GM23338 (cell line): ENCODE measurements around the gene NCAN. TPM values are rescaled to one million over a fixed set of nuclear protein-coding genes. Genes with fewer than 3 reads are reported as not detected.
A peak's percentile ranks its signal among the peaks of the same experiment; 100 is the strongest.

Experiments
- ATAC-seq: fragments of 200-7000 bp; cut with Tn5 transposase; 3 replicates; pipeline ENCODE4 v1.9.1; 2020
- DNase-seq: peaks from one replicate; pipeline ENCODE4 v3.0.0-alpha.2; 2015; ENCODE audit warnings: low spot score
- H2AFZ ChIP-seq: fragments of 200-600 bp; sonication (generic); 2 replicates; pipeline ENCODE4 v1.8.0; 2016; ENCODE audit warnings: antibody characterized with exemption, mild to moderate bottlenecking, moderate library complexity
- H3F3A ChIP-seq: fragments of 200-600 bp; sonication (generic); replicated peaks from 2 replicates; pipeline ENCODE4 v1.8.0; 2017; ENCODE audit warnings: antibody characterized with exemption, mixed run types, low read depth
- H3K27ac ChIP-seq: fragments of 200-600 bp; sonication (generic); 2 replicates; pipeline ENCODE4 v1.6.1; 2016; ENCODE audit warnings: low read depth
- H3K27me3 ChIP-seq: fragments of 200-600 bp; sonication (generic); 2 replicates; pipeline ENCODE4 v1.8.0; 2016; ENCODE audit warnings: mild to moderate bottlenecking, mixed run types, moderate library complexity; ENCODE audit not compliant: insufficient read depth
- H3K36me3 ChIP-seq: fragments of 200-600 bp; sonication (generic); 2 replicates; pipeline ENCODE4 v1.8.0; 2016; ENCODE audit warnings: mild to moderate bottlenecking; ENCODE audit not compliant: insufficient read depth
- H3K4me1 ChIP-seq: fragments of 200-600 bp; sonication (generic); 2 replicates; pipeline ENCODE4 v1.8.0; 2016; ENCODE audit warnings: mild to moderate bottlenecking, moderate library complexity; ENCODE audit not compliant: insufficient read depth
- H3K4me2 ChIP-seq: fragments of 200-600 bp; sonication (generic); 2 replicates; pipeline ENCODE4 v1.7.1; 2017; ENCODE audit warnings: mixed run types
- H3K4me3 ChIP-seq: fragments of 200-600 bp; sonication (generic); 2 replicates; pipeline ENCODE4 v1.6.1; 2016; ENCODE audit warnings: mixed run types
- H3K79me2 ChIP-seq: fragments of 200-600 bp; sonication (generic); replicated peaks from 2 replicates; pipeline ENCODE4 v1.8.0; 2017; ENCODE audit warnings: mild to moderate bottlenecking; ENCODE audit not compliant: insufficient read depth
- H3K9me2 ChIP-seq: fragments of 200-600 bp; sonication (generic); 2 replicates; pipeline ENCODE4 v1.8.0; 2017; ENCODE audit not compliant: insufficient read depth
- H4K20me1 ChIP-seq: fragments of 200-600 bp; sonication (generic); replicated peaks from 2 replicates; pipeline ENCODE4 v1.8.0; 2017; ENCODE audit warnings: mild to moderate bottlenecking; ENCODE audit not compliant: insufficient read depth
- H3K27ac Mint-ChIP-seq: 2 replicates; pipeline ENCODE4 v1.8.0; 2020; ENCODE audit warnings: inconsistent platforms, mild to moderate bottlenecking, moderate library complexity, mixed read lengths
- H3K27me3 Mint-ChIP-seq: 3 replicates; pipeline ENCODE4 v1.8.0; 2022; ENCODE audit warnings: low read depth, mild to moderate bottlenecking, moderate library complexity, mixed read lengths, inconsistent platforms; ENCODE audit not compliant: insufficient read depth, poor library complexity
- H3K36me3 Mint-ChIP-seq: 3 replicates; pipeline ENCODE4 v1.8.0; 2021; ENCODE audit warnings: low read depth, mild to moderate bottlenecking, inconsistent platforms, moderate library complexity, mixed read lengths
- H3K4me1 Mint-ChIP-seq: 3 replicates; pipeline ENCODE4 v1.8.0; 2020; ENCODE audit warnings: mild to moderate bottlenecking, inconsistent platforms, mixed read lengths
- H3K4me3 Mint-ChIP-seq: 3 replicates; pipeline ENCODE4 v1.8.0; 2021; ENCODE audit warnings: moderate library complexity, mild to moderate bottlenecking, inconsistent platforms, mixed read lengths
- H3K9me3 Mint-ChIP-seq: 3 replicates; pipeline ENCODE4 v1.8.0; 2020; ENCODE audit warnings: moderate library complexity, mild to moderate bottlenecking, inconsistent platforms, mixed read lengths
- CREB1 ChIP-seq: fragments of 250-450 bp; sonication (Bioruptor Pico); IDR thresholded peaks from 2 replicates; pipeline ENCODE4 v1.5.0; 2020; ENCODE audit warnings: low read depth, mild to moderate bottlenecking, moderate library complexity
- JUNB ChIP-seq: IDR thresholded peaks from one replicate; pipeline ENCODE4 v1.6.1; 2016; ENCODE audit warnings: antibody characterized with exemption; ENCODE audit not compliant: unreplicated experiment
- NANOG ChIP-seq: IDR thresholded peaks from 2 replicates; pipeline ENCODE4 v1.6.1; 2016; ENCODE audit warnings: antibody characterized with exemption, borderline replicate concordance
- POLR2AphosphoS5 ChIP-seq: IDR thresholded peaks from 2 replicates; pipeline ENCODE4 v1.6.1; 2016; ENCODE audit warnings: antibody characterized with exemption, low read depth
- STAT1 ChIP-seq: IDR thresholded peaks from one replicate; pipeline ENCODE4 v1.6.1; 2016; ENCODE audit warnings: antibody characterized with exemption; ENCODE audit not compliant: unreplicated experiment
- ZNF114 ChIP-seq: fragments of 250-450 bp; sonication (Bioruptor Pico); IDR thresholded peaks from 2 replicates; pipeline ENCODE4 v1.5.0; 2020; ENCODE audit warnings: mild to moderate bottlenecking, moderate library complexity
- ZNF331 ChIP-seq: fragments of 250-450 bp; sonication (Bioruptor Pico); IDR thresholded peaks from 2 replicates; pipeline ENCODE4 v1.5.0; 2020; ENCODE audit warnings: low read depth, mild to moderate bottlenecking, moderate library complexity
- polyA plus RNA-seq: library from polyadenylated mRNA; unstranded; fragments of >200 nt; fragmentation: Nextera tagmentation; extraction: Ambion mirVana; gene quantifications from 2 replicates; pipeline ENCODE4 v1.2.1, GENCODE V29; 2016
- total RNA-seq: library from RNA; depleted of rRNA; stranded (reverse); fragments of >200 nt; shearing (Covaris generic); gene quantifications from 2 replicates; pipeline ENCODE4 v1.2.3, GENCODE V29; 2014
- TF ChIP-seq, protein P1 (sequence below), 2 experiments: fragments of 200-600 bp in 1 of 2; sonication (generic) in 1 of 2; conservative IDR thresholded peaks; 2 replicates each; pipeline versions ENCODE4 v1.5.1 to v1.6.1; 2016 to 2017; ENCODE audit warnings: antibody characterized with exemption in 2 of 2, low read depth in 2 of 2, mild to moderate bottlenecking in 2 of 2, moderate library complexity in 1 of 2
- TF ChIP-seq, protein P2 (sequence below): IDR thresholded peaks from one replicate; pipeline ENCODE4 v1.6.1; 2018; ENCODE audit warnings: antibody characterized with exemption; ENCODE audit not compliant: unreplicated experiment

NCAN gene
- total and polyA plus RNA-seq, 2 experiments from 2014 or later: 1.8 to 9.4 TPM

DNA sequence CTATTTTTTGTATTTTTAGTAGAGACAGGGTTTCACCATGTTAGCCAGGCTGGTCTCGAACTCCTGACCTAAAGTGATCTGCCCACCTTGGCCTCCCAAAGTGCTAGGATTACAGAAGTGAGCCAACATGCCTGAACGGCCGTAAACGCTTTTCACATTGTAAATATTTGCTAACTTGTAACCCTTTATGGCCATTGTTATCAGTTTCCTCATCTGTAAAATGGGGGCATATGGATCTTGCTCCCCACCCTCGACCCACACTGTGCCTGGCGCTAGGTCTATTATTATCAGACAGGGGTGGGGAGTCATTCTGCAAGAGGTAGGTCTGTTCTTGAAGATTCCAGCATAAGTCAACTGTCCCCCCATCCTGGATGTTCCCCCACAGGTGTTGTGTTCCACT lies 11.9 kb downstream of the NCAN start:
- Mint-ChIP-seq H3K4me3 (no peak overlapping the region), H3K4me1 (peaks cover 3% of the 10 kb centered on the region), H3K27ac (no peak overlapping the region), H3K9me3 (peaks cover 3% of the 10 kb centered on the region; the same call in 2 of the 3 replicates), H3K27me3 (peaks cover 22% of the 10 kb centered on the region), H3K36me3 (no peaks in the 10 kb centered on the region)
- TF ChIP-seq STAT1 (no peak), ZNF331 (CRISPR knock-in tag) (no peak), JUNB (no peak)
- Histone ChIP-seq H3K27ac (no peak overlapping the region), H3K9me2 (no peaks in the 10 kb centered on the region), H3K4me3 (no peak overlapping the region), H2AFZ (no peak overlapping the region), H3K4me2 (no peak overlapping the region), H3K27me3 (peaks cover 15% of the 10 kb centered on the region), H4K20me1 (no peaks in the 10 kb centered on the region), H3K79me2 (no peaks in the 10 kb centered on the region), H3K4me1 (peaks cover 5% of the 10 kb centered on the region; the same call in 1 of the 2 replicates), H3K36me3 (no peaks in the 10 kb centered on the region), H3F3A (peaks cover 12% of the 10 kb centered on the region)
- no peak for ATAC-seq
- DNase-seq: no peak

DNA sequence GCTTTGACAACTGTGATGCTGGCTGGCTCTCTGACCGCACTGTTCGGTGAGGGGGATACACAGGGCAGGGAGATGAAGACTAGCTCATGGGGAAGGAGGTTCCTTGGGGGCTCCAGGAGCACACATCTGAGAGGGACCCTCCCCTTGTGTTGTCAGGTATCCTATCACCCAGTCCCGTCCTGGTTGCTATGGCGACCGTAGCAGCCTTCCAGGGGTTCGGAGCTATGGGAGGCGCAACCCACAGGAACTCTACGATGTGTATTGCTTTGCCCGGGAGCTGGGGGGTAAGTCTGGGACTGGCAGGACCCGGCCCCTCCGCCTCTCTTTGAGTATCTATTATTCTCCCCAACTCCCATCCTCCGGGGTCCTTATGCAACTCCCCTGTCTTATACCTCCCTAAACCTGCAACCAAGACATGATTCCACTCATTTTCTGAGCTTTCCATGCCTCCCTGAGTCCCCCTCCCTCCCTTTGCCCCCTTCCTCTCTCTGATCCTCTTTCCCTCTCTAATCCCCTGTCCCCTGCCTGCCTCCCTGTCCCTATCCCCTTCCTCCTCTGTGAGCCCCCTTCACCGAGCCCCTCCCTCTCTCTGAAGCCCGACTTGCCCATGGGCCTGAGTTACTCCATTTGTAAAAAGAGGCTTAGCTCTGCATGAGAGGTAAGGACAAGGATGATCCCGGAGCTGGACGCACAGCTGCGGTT lies 12.5 kb downstream of the NCAN start:
- no peak for DNase-seq
- TF ChIP-seq ZNF114 (CRISPR knock-in tag): no peak
- Mint-ChIP-seq H3K27ac (no peak overlapping the region), H3K4me1 (peaks cover 3% of the 10 kb centered on the region), H3K4me3 (peak overlapping the region; percentile 64), H3K9me3 (peaks cover 3% of the 10 kb centered on the region; the same call in 2 of the 3 replicates), H3K27me3 (peaks cover 25% of the 10 kb centered on the region), H3K36me3 (no peaks in the 10 kb centered on the region)
- peak overlapping the region; percentile 88 for H3K4me2 ChIP-seq
- H3K4me3 ChIP-seq: peak overlapping the region; percentile 58
- H3K36me3 ChIP-seq: no peaks in the 10 kb centered on the region
- H3K4me1 ChIP-seq: peaks cover 5% of the 10 kb centered on the region; the same call in 1 of the 2 replicates
- ATAC-seq: no peak; the same call in 2 of the 3 replicates
- H2AFZ ChIP-seq: peak overlapping the region; percentile 95
- H3K27ac ChIP-seq: no peak overlapping the region
- H3F3A ChIP-seq: peaks cover 12% of the 10 kb centered on the region
- H3K9me2 ChIP-seq: no peaks in the 10 kb centered on the region
- H4K20me1 ChIP-seq: no peaks in the 10 kb centered on the region
- peaks cover 15% of the 10 kb centered on the region for H3K27me3 ChIP-seq
- H3K79me2 ChIP-seq: no peaks in the 10 kb centered on the region

DNA sequence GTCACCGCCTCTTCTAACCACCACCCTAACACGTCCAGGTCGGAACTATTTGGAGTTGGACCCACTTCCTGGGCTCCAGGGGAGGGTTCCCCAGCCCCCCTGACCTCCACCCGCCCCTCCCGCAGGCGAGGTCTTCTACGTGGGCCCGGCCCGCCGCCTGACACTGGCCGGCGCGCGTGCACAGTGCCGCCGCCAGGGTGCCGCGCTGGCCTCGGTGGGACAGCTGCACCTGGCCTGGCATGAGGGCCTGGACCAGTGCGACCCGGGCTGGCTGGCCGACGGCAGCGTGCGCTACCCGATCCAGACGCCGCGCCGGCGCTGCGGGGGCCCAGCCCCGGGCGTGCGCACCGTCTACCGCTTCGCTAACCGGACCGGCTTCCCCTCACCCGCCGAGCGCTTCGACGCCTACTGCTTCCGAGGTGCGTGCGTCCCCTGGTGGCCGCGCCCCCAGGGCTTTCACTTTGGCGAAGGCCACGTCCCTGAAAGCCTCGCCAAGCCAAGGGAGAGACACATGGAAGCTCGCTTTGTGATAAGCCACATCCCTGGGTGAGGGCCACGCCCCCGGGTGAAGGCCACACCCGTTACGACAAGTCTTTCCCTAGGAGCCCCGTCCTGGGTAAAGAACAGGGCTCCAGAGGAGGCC lies 13.2 kb downstream of the NCAN start:
- peaks cover 12% of the 10 kb centered on the region for H3F3A ChIP-seq
- no peaks in the 10 kb centered on the region for H3K36me3 ChIP-seq
- no peak overlapping the region for H3K27ac ChIP-seq
- peak overlapping the region; percentile 95 for H2AFZ ChIP-seq
- Mint-ChIP-seq H3K27ac (no peak overlapping the region), H3K27me3 (peaks cover 25% of the 10 kb centered on the region), H3K36me3 (no peaks in the 10 kb centered on the region), H3K4me1 (peaks cover 3% of the 10 kb centered on the region), H3K9me3 (peaks cover 3% of the 10 kb centered on the region; the same call in 2 of the 3 replicates), H3K4me3 (peak overlapping the region; percentile 70)
- peak; percentile 96 for DNase-seq
- no peaks in the 10 kb centered on the region for H3K79me2 ChIP-seq
- no peaks in the 10 kb centered on the region for H3K9me2 ChIP-seq
- H3K27me3 ChIP-seq: peaks cover 15% of the 10 kb centered on the region
- ATAC-seq: peak; percentile 93
- TF ChIP-seq, protein P1, sequence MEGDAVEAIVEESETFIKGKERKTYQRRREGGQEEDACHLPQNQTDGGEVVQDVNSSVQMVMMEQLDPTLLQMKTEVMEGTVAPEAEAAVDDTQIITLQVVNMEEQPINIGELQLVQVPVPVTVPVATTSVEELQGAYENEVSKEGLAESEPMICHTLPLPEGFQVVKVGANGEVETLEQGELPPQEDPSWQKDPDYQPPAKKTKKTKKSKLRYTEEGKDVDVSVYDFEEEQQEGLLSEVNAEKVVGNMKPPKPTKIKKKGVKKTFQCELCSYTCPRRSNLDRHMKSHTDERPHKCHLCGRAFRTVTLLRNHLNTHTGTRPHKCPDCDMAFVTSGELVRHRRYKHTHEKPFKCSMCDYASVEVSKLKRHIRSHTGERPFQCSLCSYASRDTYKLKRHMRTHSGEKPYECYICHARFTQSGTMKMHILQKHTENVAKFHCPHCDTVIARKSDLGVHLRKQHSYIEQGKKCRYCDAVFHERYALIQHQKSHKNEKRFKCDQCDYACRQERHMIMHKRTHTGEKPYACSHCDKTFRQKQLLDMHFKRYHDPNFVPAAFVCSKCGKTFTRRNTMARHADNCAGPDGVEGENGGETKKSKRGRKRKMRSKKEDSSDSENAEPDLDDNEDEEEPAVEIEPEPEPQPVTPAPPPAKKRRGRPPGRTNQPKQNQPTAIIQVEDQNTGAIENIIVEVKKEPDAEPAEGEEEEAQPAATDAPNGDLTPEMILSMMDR (conservative IDR thresholded peaks at IDR 0.05; ENCODE audit: low read depth in 2 of 2): peak; percentile 70 to 95
- TF ChIP-seq POLR2AphosphoS5 (peak; percentile 33; the same call in 1 of the 2 replicates), CREB1 (CRISPR knock-in tag) (peak; percentile 54; the same call in 1 of the 2 replicates), NANOG (no peak)
- TF ChIP-seq, protein P2, sequence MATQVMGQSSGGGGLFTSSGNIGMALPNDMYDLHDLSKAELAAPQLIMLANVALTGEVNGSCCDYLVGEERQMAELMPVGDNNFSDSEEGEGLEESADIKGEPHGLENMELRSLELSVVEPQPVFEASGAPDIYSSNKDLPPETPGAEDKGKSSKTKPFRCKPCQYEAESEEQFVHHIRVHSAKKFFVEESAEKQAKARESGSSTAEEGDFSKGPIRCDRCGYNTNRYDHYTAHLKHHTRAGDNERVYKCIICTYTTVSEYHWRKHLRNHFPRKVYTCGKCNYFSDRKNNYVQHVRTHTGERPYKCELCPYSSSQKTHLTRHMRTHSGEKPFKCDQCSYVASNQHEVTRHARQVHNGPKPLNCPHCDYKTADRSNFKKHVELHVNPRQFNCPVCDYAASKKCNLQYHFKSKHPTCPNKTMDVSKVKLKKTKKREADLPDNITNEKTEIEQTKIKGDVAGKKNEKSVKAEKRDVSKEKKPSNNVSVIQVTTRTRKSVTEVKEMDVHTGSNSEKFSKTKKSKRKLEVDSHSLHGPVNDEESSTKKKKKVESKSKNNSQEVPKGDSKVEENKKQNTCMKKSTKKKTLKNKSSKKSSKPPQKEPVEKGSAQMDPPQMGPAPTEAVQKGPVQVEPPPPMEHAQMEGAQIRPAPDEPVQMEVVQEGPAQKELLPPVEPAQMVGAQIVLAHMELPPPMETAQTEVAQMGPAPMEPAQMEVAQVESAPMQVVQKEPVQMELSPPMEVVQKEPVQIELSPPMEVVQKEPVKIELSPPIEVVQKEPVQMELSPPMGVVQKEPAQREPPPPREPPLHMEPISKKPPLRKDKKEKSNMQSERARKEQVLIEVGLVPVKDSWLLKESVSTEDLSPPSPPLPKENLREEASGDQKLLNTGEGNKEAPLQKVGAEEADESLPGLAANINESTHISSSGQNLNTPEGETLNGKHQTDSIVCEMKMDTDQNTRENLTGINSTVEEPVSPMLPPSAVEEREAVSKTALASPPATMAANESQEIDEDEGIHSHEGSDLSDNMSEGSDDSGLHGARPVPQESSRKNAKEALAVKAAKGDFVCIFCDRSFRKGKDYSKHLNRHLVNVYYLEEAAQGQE: peak; percentile 4
- peak overlapping the region; percentile 88 for H3K4me2 ChIP-seq
- peaks cover 5% of the 10 kb centered on the region; the same call in 1 of the 2 replicates for H3K4me1 ChIP-seq
- no peaks in the 10 kb centered on the region for H4K20me1 ChIP-seq
- peak overlapping the region; percentile 58 for H3K4me3 ChIP-seq
